ENCODE data around the gene CEBPB.

Gene CEBPB

GRCh38 chr20:50188879-50189680 lies 1.6 kb upstream of the CEBPB start:
- TF ChIP-seq CTCF (IDR thresholded peaks at IDR 0.05; ENCODE audit: borderline replicate concordance, control extremely low read depth, extremely low read depth, insufficient read depth, missing control alignments), result no peak
- in situ Hi-C loops (cut with MboI; ENCODE audit: low sequenced_read_pairs, unreplicated experiment), result loop anchor here (5.0 to 10.0 kb wide), 2 partner anchors 273 to 386 kb away; no protein-coding TSS in a partner anchor
- DNase-seq (ENCODE audit: low spot score), result no peak

GRCh38 chr20:50189681-50190250 lies 864 bp upstream of the CEBPB start:
- in situ Hi-C loops (cut with MboI; ENCODE audit: low sequenced_read_pairs, unreplicated experiment), result loop anchor here (5.0 to 10.0 kb wide), 2 partner anchors 273 to 385 kb away; no protein-coding TSS in a partner anchor
- TF ChIP-seq CTCF (IDR thresholded peaks at IDR 0.05; ENCODE audit: borderline replicate concordance, control extremely low read depth, extremely low read depth, insufficient read depth, missing control alignments), result no peak
- no peak for DNase-seq (ENCODE audit: low spot score)

- TF ChIP-seq CTCF (IDR thresholded peaks at IDR 0.05; ENCODE audit: borderline replicate concordance, control extremely low read depth, extremely low read depth, insufficient read depth, missing control alignments), result no peak
- DNase-seq (ENCODE audit: low spot score), result peak; percentile 60
- in situ Hi-C loops (cut with MboI; ENCODE audit: low sequenced_read_pairs, unreplicated experiment), result no loop called here
These were observed 474 bp downstream of the CEBPB start for GRCh38 chr20:50191065-50191543.

DNA sequence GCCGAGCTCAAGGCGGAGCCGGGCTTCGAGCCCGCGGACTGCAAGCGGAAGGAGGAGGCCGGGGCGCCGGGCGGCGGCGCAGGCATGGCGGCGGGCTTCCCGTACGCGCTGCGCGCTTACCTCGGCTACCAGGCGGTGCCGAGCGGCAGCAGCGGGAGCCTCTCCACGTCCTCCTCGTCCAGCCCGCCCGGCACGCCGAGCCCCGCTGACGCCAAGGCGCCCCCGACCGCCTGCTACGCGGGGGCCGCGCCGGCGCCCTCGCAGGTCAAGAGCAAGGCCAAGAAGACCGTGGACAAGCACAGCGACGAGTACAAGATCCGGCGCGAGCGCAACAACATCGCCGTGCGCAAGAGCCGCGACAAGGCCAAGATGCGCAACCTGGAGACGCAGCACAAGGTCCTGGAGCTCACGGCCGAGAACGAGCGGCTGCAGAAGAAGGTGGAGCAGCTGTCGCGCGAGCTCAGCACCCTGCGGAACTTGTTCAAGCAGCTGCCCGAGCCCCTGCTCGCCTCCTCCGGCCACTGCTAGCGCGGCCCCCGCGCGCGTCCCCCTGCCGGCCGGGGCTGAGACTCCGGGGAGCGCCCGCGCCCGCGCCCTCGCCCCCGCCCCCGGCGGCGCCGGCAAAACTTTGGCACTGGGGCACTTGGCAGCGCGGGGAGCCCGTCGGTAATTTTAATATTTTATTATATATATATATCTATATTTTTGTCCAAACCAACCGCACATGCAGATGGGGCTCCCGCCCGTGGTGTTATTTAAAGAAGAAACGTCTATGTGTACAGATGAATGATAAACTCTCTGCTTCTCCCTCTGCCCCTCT lies 1.1 kb downstream of the CEBPB start:
- TF ChIP-seq CTCF (IDR thresholded peaks at IDR 0.05; ENCODE audit: borderline replicate concordance, control extremely low read depth, extremely low read depth, insufficient read depth, missing control alignments), result peak; percentile 31
- DNase-seq (ENCODE audit: low spot score), result peak; percentile 76
- in situ Hi-C loops (cut with MboI; ENCODE audit: low sequenced_read_pairs, unreplicated experiment), result no loop called here

DNA sequence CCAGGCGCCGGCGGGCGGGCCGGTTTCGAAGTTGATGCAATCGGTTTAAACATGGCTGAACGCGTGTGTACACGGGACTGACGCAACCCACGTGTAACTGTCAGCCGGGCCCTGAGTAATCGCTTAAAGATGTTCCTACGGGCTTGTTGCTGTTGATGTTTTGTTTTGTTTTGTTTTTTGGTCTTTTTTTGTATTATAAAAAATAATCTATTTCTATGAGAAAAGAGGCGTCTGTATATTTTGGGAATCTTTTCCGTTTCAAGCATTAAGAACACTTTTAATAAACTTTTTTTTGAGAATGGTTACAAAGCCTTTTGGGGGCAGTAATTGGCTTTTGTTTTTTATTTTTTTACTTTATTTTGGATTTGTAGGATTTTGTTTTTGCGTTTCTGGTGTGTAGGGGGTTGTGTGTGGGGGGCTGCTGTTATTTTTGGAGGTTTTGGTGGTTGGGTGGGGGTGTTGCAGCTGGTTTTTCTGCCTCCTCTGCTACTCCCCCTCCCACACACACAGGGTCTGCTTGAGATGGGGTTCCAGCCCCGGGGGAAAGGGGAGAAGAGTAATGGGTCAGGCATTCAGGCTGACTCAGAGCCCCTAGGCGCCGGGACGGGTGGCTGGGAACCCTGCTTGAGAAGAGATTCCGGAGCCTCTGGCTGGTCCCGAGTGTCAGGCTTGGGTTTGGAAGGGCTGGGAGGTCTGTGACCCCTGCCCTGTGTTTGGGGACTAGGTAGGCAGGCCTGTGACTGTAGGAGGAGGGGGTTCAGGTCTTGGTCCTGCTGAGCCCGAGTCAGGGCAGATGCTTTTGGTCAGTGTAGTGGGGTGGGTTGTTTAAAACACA lies 2.0 kb downstream of the CEBPB start:
- in situ Hi-C loops (cut with MboI; ENCODE audit: low sequenced_read_pairs, unreplicated experiment), result no loop called here
- no peak for TF ChIP-seq CTCF (IDR thresholded peaks at IDR 0.05; ENCODE audit: borderline replicate concordance, control extremely low read depth, extremely low read depth, insufficient read depth, missing control alignments)
- peak; percentile 88 for DNase-seq (ENCODE audit: low spot score)

All from GM13976 (cell line).